GM18907 (cell line): ENCODE data around the gene MBLAC1.
A peak's percentile ranks its signal among the peaks of the same experiment; 100 is the strongest.

Experiments
- ATAC-seq: cut with Tn5 transposase; IDR thresholded peaks from one replicate; pipeline ENCODE4 v1.9.1; 2021; ENCODE audit warnings: mild to moderate bottlenecking, moderate library complexity; ENCODE audit not compliant: unreplicated experiment

MBLAC1 gene

DNA sequence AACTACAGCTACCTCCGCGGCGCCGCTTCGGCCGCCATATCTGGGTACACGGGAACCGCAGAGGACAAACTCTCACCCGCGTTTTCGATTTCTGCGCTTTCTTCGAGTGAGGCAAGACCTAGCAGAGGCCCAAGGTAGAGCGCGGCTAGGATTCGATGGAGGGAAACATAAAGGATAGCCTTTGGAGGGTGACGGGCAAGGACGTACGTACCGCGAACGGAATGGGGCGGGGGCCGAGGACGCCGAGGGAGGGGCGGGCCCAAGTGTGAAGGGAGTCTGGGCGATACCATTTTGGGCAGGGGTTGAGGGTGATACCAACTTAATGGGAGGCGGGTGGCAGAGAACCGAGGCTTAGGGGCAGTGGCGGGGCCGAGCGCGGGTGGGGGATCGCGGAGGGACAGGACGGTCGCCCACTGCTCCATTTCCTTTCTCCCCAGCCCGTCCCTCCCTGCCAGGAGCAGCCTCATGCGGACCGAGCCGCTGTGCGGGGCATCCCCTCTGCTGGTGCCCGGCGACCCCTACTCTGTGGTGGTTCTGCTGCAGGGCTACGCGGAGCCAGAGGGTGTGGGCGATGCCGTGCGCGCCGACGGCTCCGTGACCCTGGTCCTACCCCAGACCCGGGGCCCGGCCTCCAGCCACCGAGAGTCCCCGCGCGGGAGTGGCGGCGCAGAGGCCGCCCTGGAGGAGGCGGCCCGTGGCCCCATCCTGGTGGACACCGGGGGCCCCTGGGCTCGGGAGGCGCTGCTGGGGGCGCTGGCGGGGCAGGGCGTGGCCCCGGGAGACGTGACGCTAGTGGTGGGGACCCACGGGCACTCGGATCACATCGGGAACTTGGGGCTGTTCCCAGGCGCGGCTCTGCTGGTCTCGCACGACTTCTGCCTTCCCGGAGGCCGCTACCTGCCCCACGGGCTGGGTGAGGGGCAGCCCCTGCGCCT is at the start of gene MBLAC1:
Gene MBLAC1, plus strand, starts transcription at position 37 of the 935 bp plus-strand sequence. Its CDS starts 429 bp downstream, at position 466.
- peak; percentile 69 for ATAC-seq

- no peak for ATAC-seq
These were observed 49.6 kb upstream of the MBLAC1 start for GRCh38 chr7:100077205-100077604.

GRCh38 chr7:100079024-100079560 is 47.7 kb upstream of the MBLAC1 start:
- no peak for ATAC-seq

DNA sequence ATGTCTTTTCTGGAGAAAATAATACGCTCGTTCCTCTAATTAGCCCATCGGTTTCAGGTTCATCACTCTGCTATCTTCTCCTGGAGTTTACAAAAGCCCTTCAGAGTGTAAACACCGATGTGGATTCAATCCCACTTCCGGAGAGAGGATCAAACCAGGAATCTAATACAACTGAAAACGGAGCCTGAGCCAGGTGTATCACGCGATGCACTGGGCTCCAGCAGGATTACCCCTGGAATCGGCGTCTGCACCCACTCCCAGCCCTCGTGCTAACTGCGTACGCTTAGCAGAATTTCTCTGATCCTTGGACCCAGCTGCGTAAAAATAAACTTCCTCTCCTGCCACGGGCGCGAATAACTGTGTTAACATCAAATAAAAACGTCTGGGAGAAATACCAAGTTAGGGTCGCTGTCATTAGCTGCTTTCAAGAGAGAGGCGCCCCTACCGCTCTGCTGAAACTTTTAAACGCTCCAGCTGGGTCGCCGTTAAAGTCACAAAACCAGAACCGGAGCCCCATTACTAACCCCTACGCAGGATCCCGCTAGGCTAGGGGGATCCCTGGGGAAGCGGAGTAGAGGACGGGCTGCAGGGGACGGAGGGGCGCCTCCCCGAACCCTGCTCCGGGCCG is 45.7 kb upstream of the MBLAC1 start:
- ATAC-seq = no peak

DNA sequence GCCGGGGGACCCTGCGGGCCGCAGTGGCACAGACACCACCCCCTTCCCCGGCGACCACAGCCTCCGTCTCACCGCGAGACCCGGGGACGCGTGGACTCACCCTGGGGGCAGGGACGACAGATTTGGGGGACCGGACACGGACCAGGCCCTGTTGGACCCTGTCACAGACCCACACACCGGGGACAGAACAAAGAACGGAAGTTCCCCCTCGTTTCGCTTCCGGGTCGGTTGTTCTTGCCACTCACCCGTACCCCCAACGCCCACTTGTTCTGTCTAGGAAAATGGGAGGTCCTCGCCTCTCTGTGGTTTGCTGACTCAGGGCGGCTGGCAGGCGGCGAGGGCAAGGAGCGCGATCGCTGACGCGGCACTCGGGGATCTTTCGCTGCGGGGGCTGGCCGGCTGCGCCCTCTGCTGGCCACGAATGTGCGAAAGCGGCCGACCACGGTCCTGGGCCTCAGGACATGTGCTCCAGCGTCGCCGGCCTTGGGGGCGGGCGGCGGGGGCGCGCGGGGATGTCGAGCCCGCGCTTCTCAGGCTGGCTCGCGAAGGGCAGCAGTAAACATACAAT is 45.1 kb upstream of the MBLAC1 start, which contains the start of gene ZNF3:
Gene ZNF3, minus strand, starts transcription at position 189 of the 568 bp plus-strand sequence. CDS start 4,366 bp downstream, outside the sequence.
- peak; percentile 84 for ATAC-seq

- ATAC-seq = no peak
These were observed 43.8 kb upstream of the MBLAC1 start for GRCh38 chr7:100082978-100083377.

- ATAC-seq = no peak
These were observed 41.3 kb upstream of the MBLAC1 start for GRCh38 chr7:100085515-100085914.

- ATAC-seq = no peak
These were observed 39.6 kb upstream of the MBLAC1 start for GRCh38 chr7:100087055-100087750.

DNA sequence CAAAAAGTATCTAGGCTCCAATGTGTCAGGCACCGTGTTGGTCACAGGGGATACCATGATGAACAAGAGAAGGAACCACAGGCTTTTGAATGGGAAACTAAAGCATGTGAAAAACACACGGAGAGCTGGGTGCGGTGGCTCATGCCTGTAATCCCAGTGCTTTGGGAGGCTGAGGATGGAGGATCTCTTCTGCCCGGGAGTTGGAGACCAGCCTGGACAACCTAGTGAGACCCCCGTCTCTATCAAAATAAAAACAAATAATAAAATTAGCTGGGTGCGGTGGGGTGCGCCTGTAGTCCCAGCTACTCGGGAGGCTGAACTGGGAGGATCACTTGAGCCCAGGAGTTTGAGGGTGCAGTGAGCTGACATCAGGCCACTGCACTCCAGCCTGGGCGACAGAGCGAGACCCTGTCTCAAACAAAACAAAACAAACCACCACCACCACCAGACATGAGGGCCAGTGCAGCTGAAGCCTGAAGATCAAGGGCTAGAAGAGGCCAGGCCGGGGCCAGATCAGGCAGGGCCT is 38.6 kb upstream of the MBLAC1 start:
- no peak for ATAC-seq

- ATAC-seq = peak; percentile 53
These were observed 37.9 kb upstream of the MBLAC1 start, which contains the start of gene COPS6 for GRCh38 chr7:100088621-100089457. Gene COPS6, plus strand, starts transcription at chr7:100088969. Its CDS starts 22 bp downstream, at chr7:100088991.

DNA sequence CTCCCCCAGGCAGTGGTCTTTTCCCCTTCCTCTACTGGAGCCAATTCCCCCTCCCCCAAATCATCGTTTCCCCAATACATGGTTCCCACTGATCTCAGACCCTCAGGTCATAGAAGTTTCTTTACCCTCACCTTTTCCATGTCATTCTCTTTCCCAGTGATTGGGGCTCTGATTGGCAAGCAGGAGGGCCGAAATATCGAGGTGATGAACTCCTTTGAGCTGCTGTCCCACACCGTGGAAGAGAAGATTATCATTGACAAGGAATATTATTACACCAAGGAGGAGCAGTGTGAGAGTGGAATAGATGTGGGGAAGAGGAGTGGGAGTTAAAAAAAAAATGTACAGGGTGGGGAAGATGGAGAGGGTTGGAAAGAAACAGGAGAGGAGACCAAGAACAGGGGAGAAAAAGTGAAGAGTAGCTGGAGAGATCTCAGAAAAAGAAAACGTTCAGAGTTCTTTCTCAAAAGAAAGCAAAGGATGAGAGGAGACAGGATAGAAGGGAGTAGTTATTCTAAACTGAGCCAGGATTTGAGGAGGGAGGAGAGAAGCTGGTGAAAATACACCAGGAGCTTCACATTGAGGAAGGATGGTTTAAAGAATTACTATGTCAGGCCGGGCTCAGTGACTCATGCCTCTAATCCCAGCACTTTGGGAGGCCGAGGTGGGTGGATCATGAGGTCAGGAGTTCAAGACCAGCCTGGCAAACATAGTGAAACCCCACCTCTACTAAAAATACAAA is 37.1 kb upstream of the MBLAC1 start:
- no peak for ATAC-seq

DNA sequence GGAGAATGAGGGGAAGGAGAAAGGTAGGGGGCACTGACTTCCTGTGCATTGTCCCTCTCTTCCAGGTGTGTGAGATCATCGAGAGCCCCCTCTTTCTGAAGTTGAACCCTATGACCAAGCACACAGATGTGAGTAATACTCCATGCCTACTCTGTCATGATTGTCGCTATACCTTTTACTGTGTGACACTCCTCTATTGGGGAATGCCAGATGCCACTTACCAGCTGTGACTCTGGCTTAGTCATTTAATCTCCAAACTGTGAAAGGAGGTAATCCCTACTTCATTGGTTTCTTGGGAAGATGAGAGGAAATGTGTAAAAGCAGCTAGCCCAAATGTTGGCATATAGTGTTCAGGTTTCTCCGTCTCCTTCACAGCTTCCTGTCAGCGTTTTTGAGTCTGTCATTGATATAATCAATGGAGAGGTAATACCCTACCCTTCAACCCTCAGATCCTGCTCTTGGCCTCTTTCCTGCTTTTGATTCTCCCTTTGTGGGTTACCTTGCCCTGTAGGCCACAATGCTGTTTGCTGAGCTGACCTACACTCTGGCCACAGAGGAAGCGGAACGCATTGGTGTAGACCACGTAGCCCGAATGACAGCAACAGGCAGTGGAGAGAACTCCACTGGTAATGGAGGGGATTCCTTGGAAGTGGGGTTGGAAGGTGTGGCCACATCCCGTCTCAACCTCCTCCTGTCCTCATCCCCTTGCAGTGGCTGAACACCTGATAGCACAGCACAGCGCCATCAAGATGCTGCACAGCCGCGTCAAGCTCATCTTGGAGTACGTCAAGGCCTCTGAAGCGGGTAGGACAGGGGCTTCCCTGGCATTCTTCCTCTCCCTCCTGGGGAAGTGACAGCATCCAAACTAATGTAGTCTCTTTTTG is 36.0 kb upstream of the MBLAC1 start:
- ATAC-seq = no peak

GRCh38 chr7:100091411-100092181 is 35.2 kb upstream of the MBLAC1 start:
- no peak for ATAC-seq

DNA sequence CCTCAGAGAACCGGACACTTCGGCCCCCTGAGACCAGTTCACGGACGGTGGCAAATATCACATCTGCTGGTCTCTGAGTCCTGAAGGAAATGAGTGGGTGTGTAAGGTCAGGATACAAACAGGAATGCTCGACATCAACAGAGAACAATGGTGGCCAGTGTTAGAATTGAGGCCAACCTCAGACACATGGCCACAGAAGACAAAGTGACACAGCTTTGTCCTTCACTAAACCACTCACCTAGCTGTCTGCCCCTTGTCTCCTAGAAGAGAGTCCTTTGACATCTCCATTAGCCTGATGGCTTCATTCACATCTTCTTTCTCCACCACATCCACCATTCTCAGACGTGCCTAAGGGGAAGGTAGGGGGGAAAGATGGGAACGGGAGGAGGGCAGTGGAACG is 33.7 kb upstream of the MBLAC1 start:
- ATAC-seq = no peak

- ATAC-seq = no peak
These were observed 33.3 kb upstream of the MBLAC1 start for GRCh38 chr7:100093498-100093897.

DNA sequence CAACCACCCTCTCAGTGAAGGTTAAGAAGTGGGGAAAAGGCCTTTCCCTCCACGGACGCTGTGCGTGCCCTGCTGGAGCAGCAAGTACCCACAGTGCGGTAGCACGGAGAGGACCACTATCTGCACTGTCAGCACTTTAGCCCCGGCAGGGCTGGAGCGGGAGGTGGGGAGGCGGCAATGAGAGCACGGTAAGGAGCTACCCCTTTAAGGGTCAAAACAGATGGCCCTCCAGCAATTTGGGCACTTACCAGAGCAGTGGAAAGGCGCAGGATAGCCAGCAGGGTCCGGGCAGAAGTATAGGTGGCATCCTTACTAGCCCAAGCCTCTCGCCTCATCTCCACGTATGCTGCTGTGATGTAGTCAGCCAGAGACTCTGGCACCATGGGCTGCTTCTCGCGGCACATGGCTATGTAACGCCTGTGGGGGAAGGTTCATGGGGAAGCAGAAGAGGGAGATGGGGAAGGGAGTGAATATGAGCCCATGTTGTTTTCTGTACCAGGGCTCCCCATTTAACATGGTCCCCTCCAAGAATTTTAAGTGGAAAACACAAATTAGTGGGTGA is 32.8 kb upstream of the MBLAC1 start:
- ATAC-seq = no peak

DNA sequence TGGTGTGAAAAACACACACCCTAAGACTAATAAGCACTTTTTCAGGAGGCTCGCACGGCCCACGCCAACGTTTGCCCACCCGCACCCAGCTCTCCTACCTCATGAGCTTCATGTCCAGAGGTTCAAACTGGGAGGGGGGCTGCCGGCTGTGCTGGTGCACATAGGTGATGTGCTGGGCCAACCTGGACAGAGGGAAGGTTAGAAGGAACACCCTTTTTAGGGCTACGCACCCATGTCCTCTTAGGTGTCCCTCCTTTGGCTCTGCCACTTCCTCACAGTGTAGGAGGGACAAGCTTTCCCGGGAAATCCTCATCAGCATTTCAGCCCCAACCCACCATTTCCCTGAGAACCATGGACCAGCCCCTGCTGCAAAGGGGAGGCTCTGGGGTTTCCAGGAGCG is 31.5 kb upstream of the MBLAC1 start:
- no peak for ATAC-seq
